ENCODE measurements around the gene NKAIN4. TPM values are rescaled to one million over a fixed set of nuclear protein-coding genes. Genes with fewer than 3 reads are reported as not detected.

The NKAIN4 gene
- total and polyA plus RNA-seq, 2 experiments from 2014 or later = 12.6 to 13.2 TPM

DNA sequence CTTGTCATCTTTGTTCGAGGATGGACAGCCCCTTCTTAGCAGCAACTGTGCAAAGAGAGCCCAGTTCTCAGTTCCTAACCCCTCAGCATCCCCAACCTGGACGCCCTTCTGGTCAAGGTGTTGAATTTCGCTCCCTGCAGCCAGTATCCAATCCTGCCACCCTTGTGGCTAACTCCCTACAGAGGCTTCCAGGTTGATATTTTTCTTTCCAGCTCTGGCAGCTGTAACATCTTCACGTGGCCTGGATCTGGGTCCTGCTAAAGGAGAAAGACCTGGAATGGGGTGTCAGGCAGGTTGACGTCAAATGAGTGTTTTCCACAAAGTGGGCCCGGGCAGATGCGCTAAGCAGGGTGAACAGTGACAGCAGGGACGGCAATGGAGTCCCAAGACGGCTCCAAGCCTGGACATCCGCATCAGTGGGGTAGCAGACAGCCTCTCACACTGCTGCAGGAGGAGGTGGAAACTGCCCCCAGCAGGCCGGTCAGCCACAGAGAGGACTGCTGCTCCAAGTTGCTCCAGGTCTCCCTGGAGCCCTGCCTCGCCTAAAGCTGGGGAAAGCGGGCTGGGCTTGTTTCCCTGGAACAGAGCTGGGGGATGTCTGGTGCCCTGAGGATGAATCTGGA lies 37.3 kb downstream of the NKAIN4 start (continued):
- TF ChIP-seq, protein P1, sequence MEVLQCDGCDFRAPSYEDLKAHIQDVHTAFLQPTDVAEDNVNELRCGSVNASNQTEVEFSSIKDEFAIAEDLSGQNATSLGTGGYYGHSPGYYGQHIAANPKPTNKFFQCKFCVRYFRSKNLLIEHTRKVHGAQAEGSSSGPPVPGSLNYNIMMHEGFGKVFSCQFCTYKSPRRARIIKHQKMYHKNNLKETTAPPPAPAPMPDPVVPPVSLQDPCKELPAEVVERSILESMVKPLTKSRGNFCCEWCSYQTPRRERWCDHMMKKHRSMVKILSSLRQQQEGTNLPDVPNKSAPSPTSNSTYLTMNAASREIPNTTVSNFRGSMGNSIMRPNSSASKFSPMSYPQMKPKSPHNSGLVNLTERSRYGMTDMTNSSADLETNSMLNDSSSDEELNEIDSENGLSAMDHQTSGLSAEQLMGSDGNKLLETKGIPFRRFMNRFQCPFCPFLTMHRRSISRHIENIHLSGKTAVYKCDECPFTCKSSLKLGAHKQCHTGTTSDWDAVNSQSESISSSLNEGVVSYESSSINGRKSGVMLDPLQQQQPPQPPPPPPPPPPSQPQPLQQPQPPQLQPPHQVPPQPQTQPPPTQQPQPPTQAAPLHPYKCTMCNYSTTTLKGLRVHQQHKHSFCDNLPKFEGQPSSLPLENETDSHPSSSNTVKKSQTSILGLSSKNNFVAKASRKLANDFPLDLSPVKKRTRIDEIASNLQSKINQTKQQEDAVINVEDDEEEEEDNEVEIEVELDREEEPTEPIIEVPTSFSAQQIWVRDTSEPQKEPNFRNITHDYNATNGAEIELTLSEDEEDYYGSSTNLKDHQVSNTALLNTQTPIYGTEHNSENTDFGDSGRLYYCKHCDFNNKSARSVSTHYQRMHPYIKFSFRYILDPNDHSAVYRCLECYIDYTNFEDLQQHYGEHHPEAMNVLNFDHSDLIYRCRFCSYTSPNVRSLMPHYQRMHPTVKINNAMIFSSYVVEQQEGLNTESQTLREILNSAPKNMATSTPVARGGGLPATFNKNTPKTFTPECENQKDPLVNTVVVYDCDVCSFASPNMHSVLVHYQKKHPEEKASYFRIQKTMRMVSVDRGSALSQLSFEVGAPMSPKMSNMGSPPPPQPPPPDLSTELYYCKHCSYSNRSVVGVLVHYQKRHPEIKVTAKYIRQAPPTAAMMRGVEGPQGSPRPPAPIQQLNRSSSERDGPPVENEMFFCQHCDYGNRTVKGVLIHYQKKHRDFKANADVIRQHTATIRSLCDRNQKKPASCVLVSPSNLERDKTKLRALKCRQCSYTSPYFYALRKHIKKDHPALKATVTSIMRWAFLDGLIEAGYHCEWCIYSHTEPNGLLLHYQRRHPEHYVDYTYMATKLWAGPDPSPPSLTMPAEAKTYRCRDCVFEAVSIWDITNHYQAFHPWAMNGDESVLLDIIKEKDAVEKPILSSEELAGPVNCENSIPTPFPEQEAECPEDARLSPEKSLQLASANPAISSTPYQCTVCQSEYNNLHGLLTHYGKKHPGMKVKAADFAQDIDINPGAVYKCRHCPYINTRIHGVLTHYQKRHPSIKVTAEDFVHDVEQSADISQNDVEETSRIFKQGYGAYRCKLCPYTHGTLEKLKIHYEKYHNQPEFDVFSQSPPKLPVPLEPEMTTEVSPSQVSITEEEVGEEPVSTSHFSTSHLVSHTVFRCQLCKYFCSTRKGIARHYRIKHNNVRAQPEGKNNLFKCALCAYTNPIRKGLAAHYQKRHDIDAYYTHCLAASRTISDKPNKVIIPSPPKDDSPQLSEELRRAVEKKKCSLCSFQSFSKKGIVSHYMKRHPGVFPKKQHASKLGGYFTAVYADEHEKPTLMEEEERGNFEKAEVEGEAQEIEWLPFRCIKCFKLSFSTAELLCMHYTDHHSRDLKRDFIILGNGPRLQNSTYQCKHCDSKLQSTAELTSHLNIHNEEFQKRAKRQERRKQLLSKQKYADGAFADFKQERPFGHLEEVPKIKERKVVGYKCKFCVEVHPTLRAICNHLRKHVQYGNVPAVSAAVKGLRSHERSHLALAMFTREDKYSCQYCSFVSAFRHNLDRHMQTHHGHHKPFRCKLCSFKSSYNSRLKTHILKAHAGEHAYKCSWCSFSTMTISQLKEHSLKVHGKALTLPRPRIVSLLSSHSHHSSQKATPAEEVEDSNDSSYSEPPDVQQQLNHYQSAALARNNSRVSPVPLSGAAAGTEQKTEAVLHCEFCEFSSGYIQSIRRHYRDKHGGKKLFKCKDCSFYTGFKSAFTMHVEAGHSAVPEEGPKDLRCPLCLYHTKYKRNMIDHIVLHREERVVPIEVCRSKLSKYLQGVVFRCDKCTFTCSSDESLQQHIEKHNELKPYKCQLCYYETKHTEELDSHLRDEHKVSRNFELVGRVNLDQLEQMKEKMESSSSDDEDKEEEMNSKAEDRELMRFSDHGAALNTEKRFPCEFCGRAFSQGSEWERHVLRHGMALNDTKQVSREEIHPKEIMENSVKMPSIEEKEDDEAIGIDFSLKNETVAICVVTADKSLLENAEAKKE (CRISPR knock-in tag; IDR thresholded peaks at IDR 0.05) = no peak

DNA sequence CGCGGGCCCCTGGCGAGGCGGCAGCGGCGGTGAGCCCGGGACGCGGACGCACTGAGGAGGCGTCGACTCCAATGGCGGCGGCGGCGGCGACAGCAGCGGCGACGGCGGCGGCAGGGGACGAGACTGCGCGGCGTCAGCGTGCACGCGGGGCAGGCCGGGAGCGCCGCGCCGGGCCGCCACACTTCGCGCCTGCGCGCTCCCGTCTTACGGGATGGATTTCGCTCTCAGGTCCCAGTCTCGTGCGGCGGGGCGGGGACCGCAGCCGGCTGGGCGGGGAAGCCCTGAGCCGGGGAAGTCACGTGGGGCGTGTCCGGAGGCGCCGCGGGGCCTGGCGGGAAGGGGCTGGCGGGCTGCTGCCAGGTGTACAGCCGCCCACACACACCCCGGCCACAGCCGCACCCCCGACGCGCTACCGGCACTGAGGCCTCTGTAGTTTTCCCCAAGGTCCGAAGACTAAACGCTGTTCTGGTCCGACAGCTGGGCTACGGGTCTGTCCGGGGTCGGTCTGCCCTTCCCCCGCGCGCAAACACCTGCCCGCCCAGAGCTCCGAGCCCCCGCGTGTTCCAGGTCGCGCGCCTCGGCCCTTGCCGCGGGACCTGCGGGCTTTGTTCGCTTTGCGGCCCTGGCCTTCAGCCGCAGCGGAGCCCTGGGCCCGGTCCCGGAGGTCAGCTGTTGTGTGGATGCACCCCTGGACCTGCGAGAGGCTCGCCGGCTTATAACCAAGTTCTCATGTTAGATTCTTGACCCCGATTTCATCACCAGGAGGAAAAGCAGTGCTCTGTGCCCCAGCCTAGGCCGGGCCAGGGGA lies 38.0 kb downstream of the NKAIN4 start, which contains the start of gene YTHDF1:
Gene YTHDF1, minus strand, starts transcription at position 91 of the 808 bp plus-strand sequence. CDS start 239 bp downstream, outside the sequence.
- H3K36me3 Mint-ChIP-seq (ENCODE audit: low read depth) = peaks cover 39% of the 10 kb centered on the region
- H3K9me3 Mint-ChIP-seq = no peaks in the 10 kb centered on the region
- H3K36me3 ChIP-seq (ENCODE audit: insufficient read depth) = peaks cover 20% of the 10 kb centered on the region
- H3K4me1 Mint-ChIP-seq = peaks cover 25% of the 10 kb centered on the region
- H3K27me3 Mint-ChIP-seq (ENCODE audit: insufficient read depth, low read depth, poor library complexity) = peaks cover 11% of the 10 kb centered on the region
- H3F3A ChIP-seq (replicated peaks; ENCODE audit: low read depth) = 0 out of 2 replicates have a peak, but pooled peaks cover 9% of the 10 kb centered on the region
- peak within 1 kb of the TSS; percentile 99 for H3K4me3 Mint-ChIP-seq
- peaks cover 15% of the 10 kb centered on the region for H3K4me1 ChIP-seq (ENCODE audit: insufficient read depth)
- peaks cover 44% of the 10 kb centered on the region for H3K79me2 ChIP-seq (replicated peaks; ENCODE audit: insufficient read depth)
- H3K4me2 ChIP-seq = peak within 1 kb of the TSS; percentile 98
- peak; percentile 87 for ATAC-seq
- H4K20me1 ChIP-seq (replicated peaks; ENCODE audit: insufficient read depth) = peaks cover 35% of the 10 kb centered on the region
- H3K27ac ChIP-seq (ENCODE audit: low read depth) = 0 out of 2 replicates have a peak within 1 kb of the TSS, but pooled peaks have one; percentile 37
- peak within 1 kb of the TSS; percentile 95 for H3K4me3 ChIP-seq
- TF ChIP-seq ZNF114 (CRISPR knock-in tag; IDR thresholded peaks at IDR 0.05) (no peak), JUNB (IDR thresholded peaks at IDR 0.05; ENCODE audit: unreplicated experiment) (no peak), ZNF331 (CRISPR knock-in tag; IDR thresholded peaks at IDR 0.05; ENCODE audit: low read depth) (no peak), EZH2 (IDR thresholded peaks at IDR 0.05; ENCODE audit: low read depth, unreplicated experiment) (no peak), POLR2AphosphoS5 (IDR thresholded peaks at IDR 0.05; ENCODE audit: low read depth) (peak; percentile 83), CREB1 (CRISPR knock-in tag; IDR thresholded peaks at IDR 0.05; ENCODE audit: low read depth) (no peak)
- TF ChIP-seq, protein P2, sequence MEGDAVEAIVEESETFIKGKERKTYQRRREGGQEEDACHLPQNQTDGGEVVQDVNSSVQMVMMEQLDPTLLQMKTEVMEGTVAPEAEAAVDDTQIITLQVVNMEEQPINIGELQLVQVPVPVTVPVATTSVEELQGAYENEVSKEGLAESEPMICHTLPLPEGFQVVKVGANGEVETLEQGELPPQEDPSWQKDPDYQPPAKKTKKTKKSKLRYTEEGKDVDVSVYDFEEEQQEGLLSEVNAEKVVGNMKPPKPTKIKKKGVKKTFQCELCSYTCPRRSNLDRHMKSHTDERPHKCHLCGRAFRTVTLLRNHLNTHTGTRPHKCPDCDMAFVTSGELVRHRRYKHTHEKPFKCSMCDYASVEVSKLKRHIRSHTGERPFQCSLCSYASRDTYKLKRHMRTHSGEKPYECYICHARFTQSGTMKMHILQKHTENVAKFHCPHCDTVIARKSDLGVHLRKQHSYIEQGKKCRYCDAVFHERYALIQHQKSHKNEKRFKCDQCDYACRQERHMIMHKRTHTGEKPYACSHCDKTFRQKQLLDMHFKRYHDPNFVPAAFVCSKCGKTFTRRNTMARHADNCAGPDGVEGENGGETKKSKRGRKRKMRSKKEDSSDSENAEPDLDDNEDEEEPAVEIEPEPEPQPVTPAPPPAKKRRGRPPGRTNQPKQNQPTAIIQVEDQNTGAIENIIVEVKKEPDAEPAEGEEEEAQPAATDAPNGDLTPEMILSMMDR (conservative IDR thresholded peaks at IDR 0.05; ENCODE audit: low read depth in 2 of 2) = no peak
- H3K27me3 ChIP-seq (ENCODE audit: insufficient read depth) = no peaks in the 10 kb centered on the region
- no peaks in the 10 kb centered on the region for H3K9me2 ChIP-seq (ENCODE audit: insufficient read depth)
- peak within 1 kb of the TSS; percentile 98 for H3K27ac Mint-ChIP-seq
- DNase-seq (ENCODE audit: low spot score) = peak; percentile 96
- peak within 1 kb of the TSS; percentile 91 for H2AFZ ChIP-seq
